Lower lobe of right lung (tissue), 2 donors: ENCODE measurements around the gene TXK. TPM values are rescaled to one million over a fixed set of nuclear protein-coding genes. Genes with fewer than 3 reads are reported as not detected.

ENCODE experiments used
- ATAC-seq, 2 donors: fragments of 200-7000 bp; cut with Tn5 transposase; one replicate each; pipeline ENCODE4 v1.9.1; 2020 to 2022; ENCODE audit warnings: mild to moderate bottlenecking in 2 of 2, moderate library complexity in 2 of 2
- DNase-seq: peaks from one replicate; pipeline ENCODE4 v3.0.0-alpha.2; 2020
- H3K27ac ChIP-seq: fragments of 200-600 bp; one replicate; pipeline ENCODE4 v1.8.0; 2022
- H3K27me3 ChIP-seq: fragments of 200-600 bp; one replicate; pipeline ENCODE4 v1.8.0; 2022; ENCODE audit warnings: low read depth
- H3K36me3 ChIP-seq: fragments of 200-600 bp; one replicate; pipeline ENCODE4 v1.8.0; 2022; ENCODE audit warnings: mild to moderate bottlenecking
- H3K4me1 ChIP-seq: fragments of 200-600 bp; one replicate; pipeline ENCODE4 v1.8.0; 2022
- H3K4me3 ChIP-seq: fragments of 200-600 bp; one replicate; pipeline ENCODE4 v1.8.0; 2022; ENCODE audit warnings: mild to moderate bottlenecking
- H3K9me3 ChIP-seq: fragments of 200-600 bp; one replicate; pipeline ENCODE4 v1.8.0; 2022
- intact Hi-C: fragments of 100-400 bp; cut with DNase I; formaldehyde crosslinking; loops from one replicate; pipeline ENCODE4 v1.11.0; 2022
- total RNA-seq: library from RNA; stranded (reverse); fragmentation: NEBNext Ultra II Directional; extraction: Animal tissue kit (Norgen Biotek cat#: 25700); gene quantifications from one replicate; pipeline ENCODE4 v1.2.1, GENCODE V29; 2021
- TF ChIP-seq, protein P1 (sequence below): fragments of 200-600 bp; IDR thresholded peaks from one replicate; pipeline ENCODE4 v1.8.0; 2022; ENCODE audit warnings: antibody characterized with exemption, mild to moderate bottlenecking
- donor health status: DM: no; HTN: yes; CAD: no; lungs with severe emphysema.

The TXK gene
- total RNA-seq, 1 donor from 2014 or later: 7.5 TPM

DNA sequence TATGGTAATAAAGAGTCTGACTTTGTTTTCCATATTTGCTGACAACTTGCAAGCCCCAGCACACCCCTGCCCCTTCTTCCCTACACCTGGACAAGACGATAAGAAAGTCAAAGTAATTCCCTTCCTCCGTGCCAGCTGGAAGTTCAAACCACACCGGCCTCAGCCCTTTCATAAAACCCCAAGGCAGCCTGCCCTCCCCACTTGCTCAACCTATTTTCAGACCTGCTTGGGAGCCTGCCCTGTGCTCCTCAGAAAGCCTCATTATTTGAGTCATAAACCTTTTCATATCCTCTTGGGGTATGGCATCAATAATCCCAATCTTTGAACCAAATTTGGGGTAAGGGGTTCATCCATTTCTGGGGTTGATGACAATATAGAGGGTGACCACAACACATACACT lies 88.0 kb downstream of the TXK start:
- H3K36me3 ChIP-seq: no peaks in the 10 kb centered on the region
- DNase-seq (no peak), ATAC-seq (no peak)
- intact Hi-C loops: no loop called here
- H3K9me3 ChIP-seq: no peaks in the 10 kb centered on the region
- no peak overlapping the region for H3K27ac ChIP-seq
- peaks cover 6% of the 10 kb centered on the region for H3K4me1 ChIP-seq
- peaks cover 22% of the 10 kb centered on the region for H3K27me3 ChIP-seq
- no peak overlapping the region for H3K4me3 ChIP-seq
- TF ChIP-seq, protein P1, sequence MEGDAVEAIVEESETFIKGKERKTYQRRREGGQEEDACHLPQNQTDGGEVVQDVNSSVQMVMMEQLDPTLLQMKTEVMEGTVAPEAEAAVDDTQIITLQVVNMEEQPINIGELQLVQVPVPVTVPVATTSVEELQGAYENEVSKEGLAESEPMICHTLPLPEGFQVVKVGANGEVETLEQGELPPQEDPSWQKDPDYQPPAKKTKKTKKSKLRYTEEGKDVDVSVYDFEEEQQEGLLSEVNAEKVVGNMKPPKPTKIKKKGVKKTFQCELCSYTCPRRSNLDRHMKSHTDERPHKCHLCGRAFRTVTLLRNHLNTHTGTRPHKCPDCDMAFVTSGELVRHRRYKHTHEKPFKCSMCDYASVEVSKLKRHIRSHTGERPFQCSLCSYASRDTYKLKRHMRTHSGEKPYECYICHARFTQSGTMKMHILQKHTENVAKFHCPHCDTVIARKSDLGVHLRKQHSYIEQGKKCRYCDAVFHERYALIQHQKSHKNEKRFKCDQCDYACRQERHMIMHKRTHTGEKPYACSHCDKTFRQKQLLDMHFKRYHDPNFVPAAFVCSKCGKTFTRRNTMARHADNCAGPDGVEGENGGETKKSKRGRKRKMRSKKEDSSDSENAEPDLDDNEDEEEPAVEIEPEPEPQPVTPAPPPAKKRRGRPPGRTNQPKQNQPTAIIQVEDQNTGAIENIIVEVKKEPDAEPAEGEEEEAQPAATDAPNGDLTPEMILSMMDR: no peak

DNA sequence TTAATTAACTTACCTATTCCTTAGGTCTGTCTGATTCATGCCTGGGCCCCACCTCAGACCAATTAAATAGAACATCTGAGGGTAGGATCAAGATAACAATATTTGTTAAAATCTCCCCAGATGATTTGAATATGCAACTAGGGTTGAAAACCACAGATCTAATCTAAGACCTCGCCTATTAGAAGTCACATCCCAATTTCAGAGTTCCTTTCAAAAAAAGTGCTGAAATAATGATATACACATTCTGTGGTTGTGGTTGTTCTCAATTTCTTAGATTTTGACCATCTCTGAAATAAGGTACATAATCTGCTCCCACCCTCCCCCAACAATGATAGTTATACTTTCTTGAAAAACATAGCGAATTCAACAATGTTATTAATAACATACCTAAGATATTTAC lies 89.8 kb downstream of the TXK start:
- DNase-seq (no peak), ATAC-seq (no peak)
- H3K9me3 ChIP-seq: no peaks in the 10 kb centered on the region
- H3K27ac ChIP-seq: no peak overlapping the region
- no peak overlapping the region for H3K4me3 ChIP-seq
- TF ChIP-seq, protein P1: no peak
- no peaks in the 10 kb centered on the region for H3K36me3 ChIP-seq
- H3K27me3 ChIP-seq: peaks cover 22% of the 10 kb centered on the region
- intact Hi-C loops: no loop called here
- peaks cover 6% of the 10 kb centered on the region for H3K4me1 ChIP-seq

DNA sequence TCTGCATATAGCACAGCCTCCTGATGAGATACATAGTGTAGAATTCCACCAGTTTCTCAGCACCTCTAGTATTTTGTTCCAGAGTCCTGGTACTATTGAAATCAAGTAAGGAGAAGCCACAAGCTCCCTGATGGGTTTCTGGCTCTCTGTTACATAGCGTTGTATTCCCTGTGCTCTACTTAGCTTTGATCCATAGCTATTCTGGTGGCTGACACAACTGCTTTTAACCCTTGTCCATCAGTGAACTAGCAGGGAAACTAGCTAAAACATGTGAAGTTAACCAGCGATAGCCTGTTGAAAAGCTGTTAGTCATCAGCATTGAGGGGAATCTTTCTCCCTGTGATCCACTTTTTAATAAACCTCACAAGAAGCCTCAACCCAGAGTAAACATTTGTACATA lies 90.5 kb downstream of the TXK start:
- H3K36me3 ChIP-seq: no peaks in the 10 kb centered on the region
- ATAC-seq: no peak
- peaks cover 6% of the 10 kb centered on the region for H3K4me1 ChIP-seq
- TF ChIP-seq, protein P1: no peak
- no peak overlapping the region for H3K4me3 ChIP-seq
- DNase-seq: no peak
- peaks cover 22% of the 10 kb centered on the region for H3K27me3 ChIP-seq
- intact Hi-C loops: no loop called here
- H3K9me3 ChIP-seq: no peaks in the 10 kb centered on the region
- no peak overlapping the region for H3K27ac ChIP-seq

DNA sequence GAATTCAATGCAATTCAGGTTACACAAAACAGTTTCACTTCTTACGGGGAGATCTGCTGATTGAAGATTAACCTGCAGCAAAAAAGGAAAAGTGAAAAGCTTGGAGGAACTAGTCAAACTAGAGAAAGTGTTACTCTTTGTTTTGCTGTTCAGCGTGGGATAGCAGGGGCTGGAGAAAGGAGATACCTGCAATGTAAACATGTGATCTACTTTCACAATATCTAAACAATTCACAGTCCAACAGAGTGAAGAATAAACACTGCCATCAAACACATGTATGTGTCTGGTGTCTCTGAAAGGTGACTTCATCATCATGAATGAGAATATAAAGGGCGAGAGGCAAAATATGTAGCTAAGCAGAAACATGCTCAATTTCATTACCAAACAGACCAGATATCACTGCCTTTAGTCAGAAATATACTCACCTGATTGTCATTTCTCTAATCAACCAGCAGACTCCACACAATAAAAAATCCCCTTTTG lies 91.0 kb downstream of the TXK start:
- intact Hi-C loops: no loop called here
- no peak overlapping the region for H3K4me3 ChIP-seq
- H3K4me1 ChIP-seq: peaks cover 5% of the 10 kb centered on the region
- DNase-seq: no peak
- H3K36me3 ChIP-seq: no peaks in the 10 kb centered on the region
- TF ChIP-seq, protein P1: no peak
- peaks cover 21% of the 10 kb centered on the region for H3K27me3 ChIP-seq
- H3K27ac ChIP-seq: no peak overlapping the region
- H3K9me3 ChIP-seq: no peaks in the 10 kb centered on the region
- ATAC-seq: no peak

DNA sequence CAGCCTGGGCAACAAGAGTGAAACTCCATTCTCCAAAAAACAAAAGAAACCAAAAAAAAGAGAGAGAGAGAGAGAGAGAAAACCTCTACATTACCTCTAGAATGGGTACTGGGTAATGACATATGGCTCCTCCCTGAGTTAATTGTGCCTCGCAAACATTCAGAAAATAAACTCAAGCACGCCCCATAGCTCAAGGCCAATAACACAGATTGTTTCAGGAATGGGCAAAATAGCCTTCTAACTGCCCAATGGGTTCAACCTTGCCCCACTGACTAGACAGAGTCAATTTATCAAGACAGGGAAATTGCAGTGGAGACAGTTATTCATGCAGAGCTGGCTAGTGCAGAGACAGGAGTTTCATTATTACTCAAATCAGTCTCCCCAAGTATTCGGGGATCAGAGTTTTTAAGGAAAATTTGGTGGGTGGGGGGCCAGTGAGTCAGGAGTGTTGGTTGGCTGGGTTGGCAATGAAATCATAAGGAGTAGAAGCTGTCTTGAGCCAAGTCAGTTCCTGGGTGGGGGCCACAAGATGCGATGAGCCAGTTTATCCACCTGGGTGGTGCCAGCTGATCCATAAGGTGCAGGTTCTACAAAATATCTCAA lies 92.4 kb downstream of the TXK start:
- Histone ChIP-seq H3K36me3 (no peaks in the 10 kb centered on the region), H3K27me3 (peaks cover 17% of the 10 kb centered on the region), H3K9me3 (no peaks in the 10 kb centered on the region), H3K4me3 (no peak overlapping the region), H3K27ac (no peak overlapping the region), H3K4me1 (no peaks in the 10 kb centered on the region)
- intact Hi-C loops: no loop called here
- TF ChIP-seq, protein P1: no peak
- ATAC-seq: no peak
- no peak for DNase-seq
